NCI-H1930 (cell line): ENCODE measurements around the gene FOSL1.

Source experiments
- DNase-seq, 2 experiments: peaks; one replicate each; lab custom pipeline; 2025; lab: John Stamatoyannopoulos, UW

The FOSL1 gene

GRCh38 chr11:65882120-65883057, 17.8 kb downstream of the FOSL1 start:
- DNase-seq = no peak

GRCh38 chr11:65880844-65881421, 19.3 kb downstream of the FOSL1 start:
- DNase-seq = no peak

GRCh38 chr11:65880027-65880426, 20.2 kb downstream of the FOSL1 start:
- no peak for DNase-seq

- DNase-seq = no peak
These were observed 20.6 kb downstream of the FOSL1 start, which contains the start of gene CTSW for GRCh38 chr11:65879617-65880016. CTSW (plus strand) TSS chr11:65879837; CDS start chr11:65879855, 18 bp downstream.

- peak; percentile 84 to 91 for DNase-seq
These were observed 26.7 kb downstream of the FOSL1 start for GRCh38 chr11:65873318-65874156.

- no peak for DNase-seq
These were observed 27.4 kb downstream of the FOSL1 start, which contains the start of gene EFEMP2 for GRCh38 chr11:65872586-65873317. EFEMP2 (minus strand) TSS chr11:65872800; CDS start chr11:65872354, 446 bp downstream.

- no peak for DNase-seq
These were observed 28.2 kb downstream of the FOSL1 start for GRCh38 chr11:65871811-65872548.

- DNase-seq = no peak
These were observed 29.2 kb downstream of the FOSL1 start for GRCh38 chr11:65870706-65871681.

GRCh38 chr11:65870307-65870658, 29.9 kb downstream of the FOSL1 start:
- no peak for DNase-seq

- no peak for DNase-seq
These were observed 30.4 kb downstream of the FOSL1 start for GRCh38 chr11:65869643-65870306.

GRCh38 chr11:65868907-65869306, 31.3 kb downstream of the FOSL1 start:
- no peak for DNase-seq

GRCh38 chr11:65868076-65868667, 32.0 kb downstream of the FOSL1 start:
- DNase-seq = peak in 1 of 2 experiments; percentile 54

GRCh38 chr11:65867284-65868071, 32.7 kb downstream of the FOSL1 start:
- DNase-seq = no peak

- DNase-seq = no peak
These were observed 33.5 kb downstream of the FOSL1 start for GRCh38 chr11:65866509-65867283.

GRCh38 chr11:65865550-65866172, 34.5 kb downstream of the FOSL1 start:
- DNase-seq = no peak

- DNase-seq = no peak
These were observed 35.3 kb downstream of the FOSL1 start for GRCh38 chr11:65864706-65865471.
